ENCODE results near the gene CELF1. TPM values are rescaled to one million over a fixed set of nuclear protein-coding genes. Genes with fewer than 3 reads are reported as not detected.

CELF1 gene
- total RNA-seq, 2 experiments from 2014 or later, result 103 to 111 TPM

GRCh38 chr11:47595029-47595428 is 42.1 kb upstream of the CELF1 start:
- Histone ChIP-seq H3K4me3 (ENCODE audit: low read length) (no peak overlapping the region), H3K4me1 (ENCODE audit: insufficient read depth, low read length) (peaks cover 12% of the 10 kb centered on the region), H3K27ac (ENCODE audit: low read depth in 1 of 2, low read length in 2 of 2) (no peak overlapping the region), H3K27me3 (ENCODE audit: control insufficient read depth in 1 of 2, insufficient read depth in 2 of 2, low read length in 2 of 2) (peaks cover 25 to 41% of the 10 kb centered on the region in 2 experiments), H3K36me3 (ENCODE audit: insufficient read depth, low read length) (no peaks in the 10 kb centered on the region), H3K9me3 (ENCODE audit: control insufficient read depth in 1 of 2, insufficient read depth in 1 of 2, low read length in 2 of 2) (peaks cover 0 to 14% of the 10 kb centered on the region in 2 experiments)
- no peak for ATAC-seq (ENCODE audit: poor library complexity)
- POLR2A ChIA-PET, result no interaction called here
- H3K4me1 Mint-ChIP-seq (ENCODE audit: low read depth), result no peaks in the 10 kb centered on the region
- intact Hi-C loops (cut with DNase I, micrococcal nuclease), result no loop called here
- H3K27me3 Mint-ChIP-seq, result peaks cover 44% of the 10 kb centered on the region
- H3K36me3 Mint-ChIP-seq (ENCODE audit: low read depth), result no peaks in the 10 kb centered on the region
- CTCF ChIA-PET, result no interaction called here
- H3K27ac Mint-ChIP-seq, result no peak overlapping the region
- no peaks in the 10 kb centered on the region for H3K9me3 Mint-ChIP-seq
- no peak for DNase-seq
- no peak overlapping the region for H3K4me3 Mint-ChIP-seq
- no peak for TF ChIP-seq CTCF (IDR thresholded peaks at IDR 0.05)

GRCh38 chr11:47593934-47594855 is 41.3 kb upstream of the CELF1 start, which contains the start of gene C1QTNF4:
Gene C1QTNF4, minus strand, starts transcription at chr11:47594411. Its CDS starts 3,601 bp downstream, at chr11:47590810.
- Mint-ChIP-seq H3K9me3 (no peaks in the 10 kb centered on the region), H3K27me3 (peaks cover 41% of the 10 kb centered on the region), H3K27ac (no peak within 1 kb of the TSS), H3K4me3 (no peak within 1 kb of the TSS), H3K36me3 (ENCODE audit: low read depth) (no peaks in the 10 kb centered on the region), H3K4me1 (ENCODE audit: low read depth) (no peaks in the 10 kb centered on the region)
- ChIA-PET POLR2A (no interaction called here), CTCF (no interaction called here)
- Histone ChIP-seq H3K9me3 (ENCODE audit: control insufficient read depth in 1 of 2, insufficient read depth in 1 of 2, low read length in 2 of 2) (peaks cover 0 to 14% of the 10 kb centered on the region in 2 experiments), H3K4me3 (ENCODE audit: low read length) (no peak within 1 kb of the TSS), H3K27ac (ENCODE audit: low read depth in 1 of 2, low read length in 2 of 2) (no peak within 1 kb of the TSS), H3K36me3 (ENCODE audit: insufficient read depth, low read length) (no peaks in the 10 kb centered on the region), H3K4me1 (ENCODE audit: insufficient read depth, low read length) (peaks cover 12% of the 10 kb centered on the region), H3K27me3 (ENCODE audit: control insufficient read depth in 1 of 2, insufficient read depth in 2 of 2, low read length in 2 of 2) (peaks cover 25 to 41% of the 10 kb centered on the region in 2 experiments)
- ATAC-seq (ENCODE audit: poor library complexity) (no peak), DNase-seq (no peak)
- intact Hi-C loops (cut with DNase I, micrococcal nuclease), result no loop called here
- TF ChIP-seq CTCF (IDR thresholded peaks at IDR 0.05), result no peak

- no peak overlapping the region for H3K4me3 ChIP-seq (ENCODE audit: low read length)
- no peak overlapping the region for H3K27ac Mint-ChIP-seq
- CTCF ChIA-PET, result no interaction called here
- peaks cover 0 to 14% of the 10 kb centered on the region in 2 experiments for H3K9me3 ChIP-seq (ENCODE audit: control insufficient read depth in 1 of 2, insufficient read depth in 1 of 2, low read length in 2 of 2)
- no peak overlapping the region for H3K4me3 Mint-ChIP-seq
- no peak for TF ChIP-seq CTCF (IDR thresholded peaks at IDR 0.05)
- H3K4me1 ChIP-seq (ENCODE audit: insufficient read depth, low read length), result peaks cover 12% of the 10 kb centered on the region
- no peaks in the 10 kb centered on the region for H3K9me3 Mint-ChIP-seq
- peaks cover 37% of the 10 kb centered on the region for H3K27me3 Mint-ChIP-seq
- H3K36me3 ChIP-seq (ENCODE audit: insufficient read depth, low read length), result no peaks in the 10 kb centered on the region
- H3K27ac ChIP-seq (ENCODE audit: low read depth in 1 of 2, low read length in 2 of 2), result no peak overlapping the region
- H3K27me3 ChIP-seq (ENCODE audit: control insufficient read depth in 1 of 2, insufficient read depth in 2 of 2, low read length in 2 of 2), result peaks cover 25 to 41% of the 10 kb centered on the region in 2 experiments
- no peaks in the 10 kb centered on the region for H3K4me1 Mint-ChIP-seq (ENCODE audit: low read depth)
- intact Hi-C loops (cut with DNase I, micrococcal nuclease), result no loop called here
- no peaks in the 10 kb centered on the region for H3K36me3 Mint-ChIP-seq (ENCODE audit: low read depth)
- ATAC-seq (ENCODE audit: poor library complexity) (no peak), DNase-seq (no peak)
- POLR2A ChIA-PET, result no interaction called here
Measured at GRCh38 chr11:47593492-47593933, 40.6 kb upstream of the CELF1 start.
